GM23338 (cell line): ENCODE data around the gene CEP20. TPM values are rescaled to one million over a fixed set of nuclear protein-coding genes. Genes with fewer than 3 reads are reported as not detected.

Source experiments
- ATAC-seq: fragments of 200-7000 bp; cut with Tn5 transposase; 3 replicates; pipeline ENCODE4 v1.9.1; 2020
- DNase-seq: peaks from one replicate; pipeline ENCODE4 v3.0.0-alpha.2; 2015; ENCODE audit warnings: low spot score
- H2AFZ ChIP-seq: fragments of 200-600 bp; sonication (generic); 2 replicates; pipeline ENCODE4 v1.8.0; 2016; ENCODE audit warnings: antibody characterized with exemption, mild to moderate bottlenecking, moderate library complexity
- H3F3A ChIP-seq: fragments of 200-600 bp; sonication (generic); replicated peaks from 2 replicates; pipeline ENCODE4 v1.8.0; 2017; ENCODE audit warnings: antibody characterized with exemption, mixed run types, low read depth
- H3K27ac ChIP-seq: fragments of 200-600 bp; sonication (generic); 2 replicates; pipeline ENCODE4 v1.6.1; 2016; ENCODE audit warnings: low read depth
- H3K27me3 ChIP-seq: fragments of 200-600 bp; sonication (generic); 2 replicates; pipeline ENCODE4 v1.8.0; 2016; ENCODE audit warnings: mild to moderate bottlenecking, mixed run types, moderate library complexity; ENCODE audit not compliant: insufficient read depth
- H3K36me3 ChIP-seq: fragments of 200-600 bp; sonication (generic); 2 replicates; pipeline ENCODE4 v1.8.0; 2016; ENCODE audit warnings: mild to moderate bottlenecking; ENCODE audit not compliant: insufficient read depth
- H3K4me1 ChIP-seq: fragments of 200-600 bp; sonication (generic); 2 replicates; pipeline ENCODE4 v1.8.0; 2016; ENCODE audit warnings: mild to moderate bottlenecking, moderate library complexity; ENCODE audit not compliant: insufficient read depth
- H3K4me2 ChIP-seq: fragments of 200-600 bp; sonication (generic); 2 replicates; pipeline ENCODE4 v1.7.1; 2017; ENCODE audit warnings: mixed run types
- H3K4me3 ChIP-seq: fragments of 200-600 bp; sonication (generic); 2 replicates; pipeline ENCODE4 v1.6.1; 2016; ENCODE audit warnings: mixed run types
- H3K79me2 ChIP-seq: fragments of 200-600 bp; sonication (generic); replicated peaks from 2 replicates; pipeline ENCODE4 v1.8.0; 2017; ENCODE audit warnings: mild to moderate bottlenecking; ENCODE audit not compliant: insufficient read depth
- H3K9me2 ChIP-seq: fragments of 200-600 bp; sonication (generic); 2 replicates; pipeline ENCODE4 v1.8.0; 2017; ENCODE audit not compliant: insufficient read depth
- H4K20me1 ChIP-seq: fragments of 200-600 bp; sonication (generic); replicated peaks from 2 replicates; pipeline ENCODE4 v1.8.0; 2017; ENCODE audit warnings: mild to moderate bottlenecking; ENCODE audit not compliant: insufficient read depth
- H3K27ac Mint-ChIP-seq: 2 replicates; pipeline ENCODE4 v1.8.0; 2020; ENCODE audit warnings: inconsistent platforms, mild to moderate bottlenecking, moderate library complexity, mixed read lengths
- H3K27me3 Mint-ChIP-seq: 3 replicates; pipeline ENCODE4 v1.8.0; 2022; ENCODE audit warnings: low read depth, mild to moderate bottlenecking, moderate library complexity, mixed read lengths, inconsistent platforms; ENCODE audit not compliant: insufficient read depth, poor library complexity
- H3K36me3 Mint-ChIP-seq: 3 replicates; pipeline ENCODE4 v1.8.0; 2021; ENCODE audit warnings: low read depth, mild to moderate bottlenecking, inconsistent platforms, moderate library complexity, mixed read lengths
- H3K4me1 Mint-ChIP-seq: 3 replicates; pipeline ENCODE4 v1.8.0; 2020; ENCODE audit warnings: mild to moderate bottlenecking, inconsistent platforms, mixed read lengths
- H3K4me3 Mint-ChIP-seq: 3 replicates; pipeline ENCODE4 v1.8.0; 2021; ENCODE audit warnings: moderate library complexity, mild to moderate bottlenecking, inconsistent platforms, mixed read lengths
- H3K9me3 Mint-ChIP-seq: 3 replicates; pipeline ENCODE4 v1.8.0; 2020; ENCODE audit warnings: moderate library complexity, mild to moderate bottlenecking, inconsistent platforms, mixed read lengths
- CREB1 ChIP-seq: fragments of 250-450 bp; sonication (Bioruptor Pico); IDR thresholded peaks from 2 replicates; pipeline ENCODE4 v1.5.0; 2020; ENCODE audit warnings: low read depth, mild to moderate bottlenecking, moderate library complexity
- EZH2 ChIP-seq: fragments of 200-600 bp; sonication (generic); IDR thresholded peaks from one replicate; pipeline ENCODE4 v1.8.0; 2017; ENCODE audit warnings: antibody characterized with exemption, mild to moderate bottlenecking, low read depth; ENCODE audit not compliant: unreplicated experiment
- EZH2phosphoT487 ChIP-seq: fragments of 200-600 bp; sonication (generic); IDR thresholded peaks from one replicate; pipeline ENCODE4 v1.8.1; 2018; ENCODE audit warnings: antibody characterized with exemption; ENCODE audit not compliant: unreplicated experiment
- JUNB ChIP-seq: IDR thresholded peaks from one replicate; pipeline ENCODE4 v1.6.1; 2016; ENCODE audit warnings: antibody characterized with exemption; ENCODE audit not compliant: unreplicated experiment
- NANOG ChIP-seq: IDR thresholded peaks from 2 replicates; pipeline ENCODE4 v1.6.1; 2016; ENCODE audit warnings: antibody characterized with exemption, borderline replicate concordance
- STAT1 ChIP-seq: IDR thresholded peaks from one replicate; pipeline ENCODE4 v1.6.1; 2016; ENCODE audit warnings: antibody characterized with exemption; ENCODE audit not compliant: unreplicated experiment
- ZNF331 ChIP-seq: fragments of 250-450 bp; sonication (Bioruptor Pico); IDR thresholded peaks from 2 replicates; pipeline ENCODE4 v1.5.0; 2020; ENCODE audit warnings: low read depth, mild to moderate bottlenecking, moderate library complexity
- polyA plus RNA-seq: library from polyadenylated mRNA; unstranded; fragments of >200 nt; fragmentation: Nextera tagmentation; extraction: Ambion mirVana; gene quantifications from 2 replicates; pipeline ENCODE4 v1.2.1, GENCODE V29; 2016
- total RNA-seq: library from RNA; depleted of rRNA; stranded (reverse); fragments of >200 nt; shearing (Covaris generic); gene quantifications from 2 replicates; pipeline ENCODE4 v1.2.3, GENCODE V29; 2014

CEP20 gene
- total and polyA plus RNA-seq, 2 experiments from 2014 or later, result 60.2 to 70.9 TPM

- Mint-ChIP-seq H3K4me3 (no peak overlapping the region), H3K9me3 (no peaks in the 10 kb centered on the region), H3K27me3 (peaks cover 4% of the 10 kb centered on the region), H3K27ac (no peak overlapping the region), H3K36me3 (peaks cover 22% of the 10 kb centered on the region), H3K4me1 (no peaks in the 10 kb centered on the region)
- ATAC-seq (no peak), DNase-seq (no peak)
- Histone ChIP-seq H3K4me1 (no peaks in the 10 kb centered on the region), H3K9me2 (no peaks in the 10 kb centered on the region), H3K27ac (no peak overlapping the region), H3F3A (no peaks in the 10 kb centered on the region), H3K36me3 (peaks cover 29% of the 10 kb centered on the region), H3K4me2 (no peak overlapping the region), H3K79me2 (0 out of 2 replicates have a peak, but pooled peaks cover 9% of the 10 kb centered on the region), H3K4me3 (no peak overlapping the region), H2AFZ (no peak overlapping the region), H4K20me1 (no peaks in the 10 kb centered on the region), H3K27me3 (no peaks in the 10 kb centered on the region)
- TF ChIP-seq EZH2 (no peak), NANOG (no peak), ZNF331 (no peak), JUNB (no peak)
These were observed 18.4 kb downstream of the CEP20 start for GRCh38 chr16:15870011-15870410.

GRCh38 chr16:15866451-15866850, 22.0 kb downstream of the CEP20 start:
- Mint-ChIP-seq H3K27ac (no peak overlapping the region), H3K36me3 (peaks cover 18% of the 10 kb centered on the region), H3K27me3 (peaks cover 3% of the 10 kb centered on the region), H3K4me1 (no peaks in the 10 kb centered on the region), H3K4me3 (no peak overlapping the region), H3K9me3 (no peaks in the 10 kb centered on the region)
- H3K27ac ChIP-seq, result no peak overlapping the region
- 0 out of 2 replicates have a peak, but pooled peaks cover 3% of the 10 kb centered on the region for H3F3A ChIP-seq
- H3K36me3 ChIP-seq, result peaks cover 21% of the 10 kb centered on the region
- DNase-seq (no peak), ATAC-seq (no peak)
- H3K4me2 ChIP-seq, result no peak overlapping the region
- no peaks in the 10 kb centered on the region for H4K20me1 ChIP-seq
- H3K4me1 ChIP-seq, result no peaks in the 10 kb centered on the region
- no peaks in the 10 kb centered on the region for H3K79me2 ChIP-seq
- H3K9me2 ChIP-seq, result no peaks in the 10 kb centered on the region
- no peak overlapping the region for H2AFZ ChIP-seq
- H3K4me3 ChIP-seq, result no peak overlapping the region
- TF ChIP-seq JUNB (no peak), EZH2phosphoT487 (no peak)
- no peaks in the 10 kb centered on the region for H3K27me3 ChIP-seq

GRCh38 chr16:15865742-15866141, 22.7 kb downstream of the CEP20 start:
- no peak overlapping the region for H3K4me3 Mint-ChIP-seq
- H3K36me3 ChIP-seq, result peaks cover 21% of the 10 kb centered on the region

GRCh38 chr16:15864939-15865338, 23.5 kb downstream of the CEP20 start:
- DNase-seq (no peak), ATAC-seq (no peak)
- Histone ChIP-seq H3K36me3 (peaks cover 21% of the 10 kb centered on the region), H3F3A (0 out of 2 replicates have a peak, but pooled peaks cover 3% of the 10 kb centered on the region), H3K27ac (no peak overlapping the region), H3K27me3 (no peaks in the 10 kb centered on the region), H3K4me2 (no peak overlapping the region), H2AFZ (no peak overlapping the region), H3K4me3 (no peak overlapping the region), H3K4me1 (no peaks in the 10 kb centered on the region), H3K79me2 (no peaks in the 10 kb centered on the region), H3K9me2 (no peaks in the 10 kb centered on the region), H4K20me1 (no peaks in the 10 kb centered on the region)
- Mint-ChIP-seq H3K4me3 (no peak overlapping the region), H3K36me3 (peaks cover 15% of the 10 kb centered on the region), H3K27me3 (peaks cover 3% of the 10 kb centered on the region), H3K27ac (no peak overlapping the region), H3K4me1 (no peaks in the 10 kb centered on the region), H3K9me3 (no peaks in the 10 kb centered on the region)
- TF ChIP-seq ZNF331 (no peak), JUNB (no peak), STAT1 (no peak), EZH2phosphoT487 (no peak)

More at GRCh38 chr16:15865742-15866141, 22.7 kb downstream of the CEP20 start:
- Mint-ChIP-seq H3K27me3 (peaks cover 3% of the 10 kb centered on the region), H3K4me1 (no peaks in the 10 kb centered on the region), H3K36me3 (peaks cover 18% of the 10 kb centered on the region), H3K27ac (no peak overlapping the region), H3K9me3 (no peaks in the 10 kb centered on the region)
- no peak overlapping the region for H2AFZ ChIP-seq
- H3K27ac ChIP-seq, result no peak overlapping the region
- no peak overlapping the region for H3K4me3 ChIP-seq
- H3F3A ChIP-seq, result 0 out of 2 replicates have a peak, but pooled peaks cover 3% of the 10 kb centered on the region
- H3K4me1 ChIP-seq, result no peaks in the 10 kb centered on the region
- TF ChIP-seq CREB1 (no peak), ZNF331 (no peak), JUNB (no peak)
- DNase-seq, result no peak
- H3K79me2 ChIP-seq, result no peaks in the 10 kb centered on the region
- no peaks in the 10 kb centered on the region for H4K20me1 ChIP-seq
- no peaks in the 10 kb centered on the region for H3K27me3 ChIP-seq
- H3K9me2 ChIP-seq, result no peaks in the 10 kb centered on the region
- ATAC-seq, result no peak
- H3K4me2 ChIP-seq, result no peak overlapping the region
